ENCODE measurements around the gene SYT9. TPM values are rescaled to one million over a fixed set of nuclear protein-coding genes. Genes with fewer than 3 reads are reported as not detected.

SYT9 gene
- total and polyA plus RNA-seq, 12 donors: 0.01 to 0.66 (median 0.32) TPM; not detected in 3

DNA sequence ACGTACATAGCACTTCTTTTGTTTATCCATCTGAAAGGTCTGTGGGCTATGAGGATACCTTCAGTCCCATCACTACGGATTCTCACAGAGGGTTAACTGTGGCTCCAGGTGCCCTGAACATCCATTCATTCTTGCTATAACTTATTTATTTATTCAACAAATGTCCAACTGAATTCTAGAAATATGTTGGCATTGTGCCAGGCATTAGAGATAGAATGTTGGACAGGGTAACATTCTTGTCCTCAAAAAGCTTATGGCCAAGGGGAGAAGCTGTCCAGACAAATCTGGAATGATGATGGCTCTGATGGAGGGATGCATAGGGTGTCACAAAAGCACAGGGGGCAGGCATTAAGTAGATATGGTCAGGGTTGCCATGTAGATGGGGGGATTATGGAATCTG, 242.0 kb downstream of the SYT9 start:
- H3K27ac ChIP-seq: no peak overlapping the region
- TF ChIP-seq, protein P1, sequence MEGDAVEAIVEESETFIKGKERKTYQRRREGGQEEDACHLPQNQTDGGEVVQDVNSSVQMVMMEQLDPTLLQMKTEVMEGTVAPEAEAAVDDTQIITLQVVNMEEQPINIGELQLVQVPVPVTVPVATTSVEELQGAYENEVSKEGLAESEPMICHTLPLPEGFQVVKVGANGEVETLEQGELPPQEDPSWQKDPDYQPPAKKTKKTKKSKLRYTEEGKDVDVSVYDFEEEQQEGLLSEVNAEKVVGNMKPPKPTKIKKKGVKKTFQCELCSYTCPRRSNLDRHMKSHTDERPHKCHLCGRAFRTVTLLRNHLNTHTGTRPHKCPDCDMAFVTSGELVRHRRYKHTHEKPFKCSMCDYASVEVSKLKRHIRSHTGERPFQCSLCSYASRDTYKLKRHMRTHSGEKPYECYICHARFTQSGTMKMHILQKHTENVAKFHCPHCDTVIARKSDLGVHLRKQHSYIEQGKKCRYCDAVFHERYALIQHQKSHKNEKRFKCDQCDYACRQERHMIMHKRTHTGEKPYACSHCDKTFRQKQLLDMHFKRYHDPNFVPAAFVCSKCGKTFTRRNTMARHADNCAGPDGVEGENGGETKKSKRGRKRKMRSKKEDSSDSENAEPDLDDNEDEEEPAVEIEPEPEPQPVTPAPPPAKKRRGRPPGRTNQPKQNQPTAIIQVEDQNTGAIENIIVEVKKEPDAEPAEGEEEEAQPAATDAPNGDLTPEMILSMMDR (IDR thresholded peaks at IDR 0.05): no peak
- H3K9me3 ChIP-seq: no peaks in the 10 kb centered on the region
- peaks cover 0 to 17% (median 0%) of the 10 kb centered on the region in 9 donors for H3K36me3 ChIP-seq
- ATAC-seq (no peak), DNase-seq (no peak)
- no peak overlapping the region for H3K4me3 ChIP-seq
- H3K4me1 ChIP-seq: peaks cover 0 to 35% (median 3%) of the 10 kb centered on the region in 9 donors
- WGBS, 2 donors: 95% methylated on average over 2 of the region's 2 CpGs
- intact Hi-C loops (cut with DNase I): no loop called here
- H3K27me3 ChIP-seq: no peaks in the 10 kb centered on the region

DNA sequence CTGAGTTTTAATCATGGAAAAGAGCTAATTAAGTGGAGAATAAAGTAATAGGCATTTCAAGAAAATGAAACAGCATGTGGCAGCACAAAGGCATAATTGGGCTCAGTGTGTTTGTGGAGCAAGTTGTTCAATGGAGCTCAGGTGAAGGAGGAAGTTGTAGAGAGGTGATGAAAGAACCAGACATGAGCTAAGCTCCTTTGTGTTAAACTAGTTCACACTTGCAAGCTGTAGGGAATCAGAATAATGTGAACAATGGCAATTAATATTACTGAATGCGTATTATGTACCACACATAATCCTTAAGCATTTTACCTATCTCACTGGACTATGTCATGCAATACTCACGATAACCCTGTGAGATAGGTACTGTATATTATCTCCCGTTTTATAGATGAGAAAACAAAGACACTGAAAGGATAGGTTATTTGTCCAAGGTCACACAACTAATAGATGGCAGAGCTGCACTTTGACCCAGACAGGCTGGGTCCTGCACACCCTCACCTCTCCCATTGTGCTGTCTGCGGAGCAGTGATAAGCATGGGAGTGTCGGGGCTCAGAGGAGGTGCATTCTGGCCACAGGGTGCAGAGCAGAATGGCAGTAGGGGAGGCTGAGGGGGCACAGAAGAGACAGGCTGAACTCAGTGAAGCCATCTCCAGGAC, 242.5 kb downstream of the SYT9 start:
- H3K36me3 ChIP-seq: peaks cover 0 to 17% (median 0%) of the 10 kb centered on the region in 9 donors
- WGBS, 2 donors: 88 to 92% methylated on average over 5 of the region's 5 CpGs
- intact Hi-C loops (cut with DNase I): no loop called here
- H3K27ac ChIP-seq: no peak overlapping the region
- no peaks in the 10 kb centered on the region for H3K9me3 ChIP-seq
- TF ChIP-seq, protein P1 (IDR thresholded peaks at IDR 0.05): no peak
- ATAC-seq (no peak), DNase-seq (no peak)
- peaks cover 0 to 35% (median 3%) of the 10 kb centered on the region in 9 donors for H3K4me1 ChIP-seq
- H3K27me3 ChIP-seq: no peaks in the 10 kb centered on the region
- H3K4me3 ChIP-seq: no peak overlapping the region

DNA sequence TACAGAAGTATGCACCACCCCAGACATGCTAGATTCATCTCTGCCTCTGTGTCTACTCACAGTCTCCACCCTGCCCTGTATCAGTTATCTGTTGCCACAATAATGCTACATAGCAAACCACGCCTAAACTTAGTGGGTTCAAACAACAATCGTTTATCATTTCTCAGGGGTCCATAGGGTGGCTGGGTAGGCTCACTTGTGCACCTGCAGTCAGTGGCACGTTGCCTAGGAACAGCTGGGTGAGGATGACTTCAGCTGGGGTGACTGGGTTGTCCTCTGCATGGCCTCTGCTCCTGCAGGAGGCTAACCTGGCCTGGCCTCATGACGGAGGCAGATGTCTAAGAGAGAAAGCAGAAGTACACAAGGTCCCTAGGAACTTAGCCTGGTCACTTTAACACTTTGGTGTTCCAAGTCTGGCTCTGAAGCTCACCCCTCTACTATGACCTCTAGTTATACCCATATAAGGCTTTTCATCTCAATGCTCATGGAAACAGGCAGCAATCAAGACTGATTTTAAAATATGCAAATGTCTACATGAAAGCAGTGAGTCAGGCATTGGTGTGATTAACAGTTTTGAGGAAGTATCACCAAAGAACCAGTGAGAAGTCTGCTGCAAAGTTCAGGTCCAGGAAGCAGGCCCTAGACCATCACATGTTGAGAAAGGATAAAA, 244.3 kb downstream of the SYT9 start:
- no peaks in the 10 kb centered on the region for H3K9me3 ChIP-seq
- DNase-seq (no peak), ATAC-seq (peak in 4 of 8 donors; percentile 17 to 64 (median 44))
- H3K4me3 ChIP-seq: no peak overlapping the region
- 81 to 83% methylated on average over 4 of the region's 4 CpGs for WGBS, 2 donors
- H3K27ac ChIP-seq: peak overlapping the region in 1 of 10 donors; percentile 8
- intact Hi-C loops (cut with DNase I): no loop called here
- H3K4me1 ChIP-seq: peaks cover 0 to 26% (median 3%) of the 10 kb centered on the region in 9 donors
- peaks cover 0 to 25% (median 0%) of the 10 kb centered on the region in 9 donors for H3K36me3 ChIP-seq
- H3K27me3 ChIP-seq: no peaks in the 10 kb centered on the region
- TF ChIP-seq, protein P1 (IDR thresholded peaks at IDR 0.05): no peak

DNA sequence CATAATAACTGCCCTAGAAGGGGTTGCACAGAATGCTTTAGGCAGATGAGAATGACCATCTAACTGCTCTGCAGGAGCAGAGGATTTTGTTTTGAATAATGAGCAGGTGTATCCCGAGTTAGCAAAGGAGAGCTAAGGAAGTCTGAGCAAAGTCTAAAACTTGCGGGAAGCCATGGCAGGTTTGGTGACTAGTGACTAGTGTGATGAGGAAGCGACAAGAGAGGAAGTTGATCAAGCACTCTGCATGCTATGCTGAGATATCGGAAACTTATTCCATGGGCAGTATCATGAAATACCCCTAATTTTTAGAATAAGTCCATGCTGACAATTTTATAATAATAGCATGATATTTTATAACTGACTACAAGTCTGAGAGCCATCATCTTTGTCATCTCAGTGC, 246.5 kb downstream of the SYT9 start:
- intact Hi-C loops (cut with DNase I): no loop called here
- peaks cover 0 to 30% (median 0%) of the 10 kb centered on the region in 9 donors for H3K36me3 ChIP-seq
- DNase-seq: no peak
- no peak overlapping the region for H3K27ac ChIP-seq
- H3K4me3 ChIP-seq: no peak overlapping the region
- peak in 1 of 8 donors; percentile 25 for ATAC-seq
- 81 to 85% methylated on average over 4 of the region's 4 CpGs for WGBS, 2 donors
- TF ChIP-seq, protein P1 (IDR thresholded peaks at IDR 0.05): no peak
- no peaks in the 10 kb centered on the region for H3K27me3 ChIP-seq
- H3K4me1 ChIP-seq: peaks cover 0 to 26% (median 0%) of the 10 kb centered on the region in 9 donors
- no peaks in the 10 kb centered on the region for H3K9me3 ChIP-seq
